Renal cortex interstitium (tissue), 11 donors: ENCODE measurements around the gene ADCY9. TPM values are rescaled to one million over a fixed set of nuclear protein-coding genes. Genes with fewer than 3 reads are reported as not detected.

ENCODE experiments used
- DNase-seq, 11 donors: peaks; one replicate each; pipeline ENCODE4 v3.0.0-alpha.2; 2013; ENCODE audit warnings: low read depth in 9 of 11, low spot score in 4 of 11; ENCODE audit errors: extremely low read depth in 1 of 11
- polyA plus RNA-seq, 3 donors: library from polyadenylated mRNA; unstranded; fragments of 120-200 nt; gene quantifications; one replicate each; pipeline ENCODE4 v1.2.1, GENCODE V29; 2013; ENCODE audit not compliant: insufficient read length in 3 of 3

Gene ADCY9
- polyA plus RNA-seq, 3 donors, result 7.5 to 12.2 (median 9.4) TPM

GRCh38 chr16:3915426-3916260 lies 200.6 kb downstream of the ADCY9 start:
- DNase-seq, result no peak

GRCh38 chr16:3912897-3913296 lies 203.3 kb downstream of the ADCY9 start:
- DNase-seq, result no peak

Other genes with a start within 250 kb of the ADCY9 start
- 10 to 100 TPM; 74.6 to 85.9 (median 84.2) TPM for gene CREBBP, start 235.7 kb downstream of the ADCY9 start, polyA plus RNA-seq
- 1 to 10 TPM in 1 of 3 donors, under 1 TPM in 2; 0.76 to 1.4 (median 0.98) TPM for gene SRL, start 125.6 kb upstream of the ADCY9 start, polyA plus RNA-seq
- gene TFAP4, start 156.6 kb upstream of the ADCY9 start, polyA plus RNA-seq, result 10 to 100 TPM; 23.5 to 25.6 (median 25.4) TPM
- gene GLIS2, start 199.6 kb upstream of the ADCY9 start, polyA plus RNA-seq, result 10 to 100 TPM; 29.1 to 51.0 (median 46.0) TPM
- gene PAM16, start 234.9 kb upstream of the ADCY9 start, polyA plus RNA-seq, result 10 to 100 TPM; 17.0 to 35.2 (median 27.2) TPM